GM19240 (cell line): Measurements from ENCODE around the gene CYSTM1.

ENCODE experiments used
- DNase-seq: peaks from one replicate; pipeline ENCODE4 v3.0.0; 2011; ENCODE audit warnings: low spot score; ENCODE audit not compliant: insufficient read length

CYSTM1 gene

GRCh38 chr5:140292212-140293036 lies 117.4 kb downstream of the CYSTM1 start:
- DNase-seq: no peak
